GM12801 (cell line): ENCODE data around the gene ADAMTS10.

Experiments
- CTCF ChIP-seq: IDR thresholded peaks from one replicate; pipeline ENCODE4 v1.5.1; 2011; ENCODE audit warnings: control low read depth; ENCODE audit not compliant: insufficient read length; ENCODE audit errors: extremely low read depth

Gene ADAMTS10

GRCh38 chr19:8610041-8610935, at the start of gene ADAMTS10:
ADAMTS10 (minus strand) TSS chr19:8610715; CDS start chr19:8605710, 5,005 bp downstream.
- no peak for TF ChIP-seq CTCF

- no peak for TF ChIP-seq CTCF
Observed at GRCh38 chr19:8659905-8660304, 49.4 kb upstream of the ADAMTS10 start.

- TF ChIP-seq CTCF, result no peak
Observed at GRCh38 chr19:8657869-8658268, 47.4 kb upstream of the ADAMTS10 start.

- no peak for TF ChIP-seq CTCF
Observed at GRCh38 chr19:8655340-8655709, 44.8 kb upstream of the ADAMTS10 start.

GRCh38 chr19:8654591-8655339, 44.2 kb upstream of the ADAMTS10 start:
- no peak for TF ChIP-seq CTCF

- TF ChIP-seq CTCF, result no peak
Observed at GRCh38 chr19:8648240-8648639, 37.7 kb upstream of the ADAMTS10 start.

- TF ChIP-seq CTCF, result no peak
Observed at GRCh38 chr19:8643860-8644653, 33.5 kb upstream of the ADAMTS10 start.
